Keratinocyte (primary cell): ENCODE data around the gene SZT2. TPM values are rescaled to one million over a fixed set of nuclear protein-coding genes. Genes with fewer than 3 reads are reported as not detected.

Experiments
- DNase-seq: peaks from one replicate; pipeline ENCODE4 v3.0.0-alpha.2; 2011; ENCODE audit warnings: low read depth, missing footprints, low spot score
- FAIRE-seq: peaks from 2 replicates; lab custom pipeline; 2011; peaks lifted over from hg19 to GRCh38; lab: Jason Lieb, UNC
- H2AFZ ChIP-seq: 2 replicates; pipeline ENCODE4 v1.6.0; 2012; ENCODE audit warnings: low read length, control low read depth, inconsistent platforms; ENCODE audit not compliant: control insufficient read depth
- H3K27ac ChIP-seq: 2 replicates; pipeline ENCODE4 v1.5.1; 2011; ENCODE audit warnings: low read length; ENCODE audit not compliant: control insufficient read depth, insufficient read depth
- H3K27me3 ChIP-seq: 3 replicates; pipeline ENCODE4 v1.6.0; 2011; ENCODE audit warnings: low read length; ENCODE audit not compliant: control insufficient read depth, insufficient read depth; ENCODE audit errors: extremely low read depth
- H3K36me3 ChIP-seq, 2 experiments: 2 replicates in 1 of 2; 3 replicates in 1 of 2; pipeline ENCODE4 v1.5.1; 2011; ENCODE audit warnings: low read length in 2 of 2, mild to moderate bottlenecking in 1 of 2; ENCODE audit not compliant: control insufficient read depth in 2 of 2, insufficient read depth in 2 of 2; ENCODE audit errors: extremely low read depth in 1 of 2
- H3K4me1 ChIP-seq: 3 replicates; pipeline ENCODE4 v1.5.1; 2011; ENCODE audit warnings: low read length; ENCODE audit not compliant: control insufficient read depth, insufficient read depth; ENCODE audit errors: extremely low read depth
- H3K4me2 ChIP-seq: 3 replicates; pipeline ENCODE4 v1.6.0; 2011; ENCODE audit warnings: low read depth, low read length; ENCODE audit not compliant: control insufficient read depth, insufficient read depth; ENCODE audit errors: extremely low read depth
- H3K4me3 ChIP-seq, 3 experiments: fragments of 200-600 bp in 1 of 3; sonication (generic) in 1 of 3; 2 replicates in 2 of 3; 3 replicates in 1 of 3; pipeline ENCODE4 v1.5.1; 2011 to 2016; ENCODE audit warnings: low read length in 3 of 3, mild to moderate bottlenecking in 3 of 3, control low read depth in 2 of 3, inconsistent platforms in 1 of 3, low read depth in 1 of 3, mixed read lengths in 1 of 3, mixed run types in 1 of 3, moderate library complexity in 1 of 3; ENCODE audit not compliant: control insufficient read depth in 2 of 3, insufficient read depth in 2 of 3; ENCODE audit errors: extremely low read depth in 1 of 3
- H3K79me2 ChIP-seq: 2 replicates; pipeline ENCODE4 v1.6.0; 2012; ENCODE audit warnings: low read length; ENCODE audit not compliant: control insufficient read depth, insufficient read depth
- H3K9ac ChIP-seq: 3 replicates; pipeline ENCODE4 v1.6.0; 2011; ENCODE audit warnings: low read length; ENCODE audit not compliant: control insufficient read depth, insufficient read depth; ENCODE audit errors: extremely low read depth
- H3K9me1 ChIP-seq: 3 replicates; pipeline ENCODE4 v1.6.0; 2011; ENCODE audit warnings: low read length; ENCODE audit not compliant: control insufficient read depth, insufficient read depth; ENCODE audit errors: extremely low read depth
- H3K9me3 ChIP-seq: 2 replicates; pipeline ENCODE4 v1.5.1; 2012; ENCODE audit warnings: low read depth, low read length; ENCODE audit not compliant: control insufficient read depth
- H4K20me1 ChIP-seq: 3 replicates; pipeline ENCODE4 v1.6.0; 2011; ENCODE audit warnings: low read length; ENCODE audit not compliant: control insufficient read depth, insufficient read depth; ENCODE audit errors: extremely low read depth
- CTCF ChIP-seq, 3 experiments: IDR thresholded peaks in 1 of 3; conservative IDR thresholded peaks in 1 of 3; optimal IDR thresholded peaks in 1 of 3; 2 replicates in 2 of 3; 3 replicates in 1 of 3; pipeline versions ENCODE3 to v1.5.1; 2011; ENCODE audit warnings: low read length in 3 of 3, mild to moderate bottlenecking in 3 of 3, moderate library complexity in 2 of 3, control low read depth in 1 of 3, inconsistent platforms in 1 of 3; ENCODE audit not compliant: insufficient read depth in 2 of 3; ENCODE audit errors: extremely low read depth in 1 of 3
- EZH2 ChIP-seq: IDR thresholded peaks from one replicate; pipeline ENCODE4 v1.6.1; 2012; ENCODE audit warnings: inconsistent platforms, mild to moderate bottlenecking, low read length, moderate library complexity
- dilution Hi-C: fragments of 300-500 bp; cut with MboI; formaldehyde crosslinking; loops from one replicate; pipeline ENCODE4 v1.7.0; 2020; ENCODE audit warnings: low sequenced_read_pairs; ENCODE audit not compliant: extremely low pct_ligation_motif_present
- polyA plus RNA-seq, 5 experiments: library from polyadenylated mRNA; depleted of rRNA in 3 of 5; stranded (reverse) in 3 of 5; stranded (forward) in 1 of 5; unstranded in 1 of 5; fragments of >200 nt; gene quantifications; 1 replicate in 1 of 5; 2 replicates in 3 of 5; 3 replicates in 1 of 5; pipeline versions ENCODE4 v1.2.1 to v1.2.3, GENCODE V29; 2011 to 2012; ENCODE audit warnings: missing spikeins in 2 of 5, low read depth in 1 of 5, low replicate concordance in 1 of 5

Gene SZT2
- polyA plus RNA-seq, 1 donor (not counting 4 experiments of a cell fraction or from before 2014, with no cell fraction given), result 6.1 TPM

GRCh38 chr1:43402089-43402865 is 12.6 kb downstream of the SZT2 start:
- H3K9ac ChIP-seq, result no peak overlapping the region
- H2AFZ ChIP-seq, result no peak overlapping the region
- peaks cover 16% of the 10 kb centered on the region in 2 experiments for H3K36me3 ChIP-seq
- H3K9me1 ChIP-seq, result no peaks in the 10 kb centered on the region
- no peaks in the 10 kb centered on the region for H4K20me1 ChIP-seq
- no peak overlapping the region for H3K4me2 ChIP-seq
- DNase-seq (no peak), FAIRE-seq (no peak)
- no peaks in the 10 kb centered on the region for H3K9me3 ChIP-seq
- H3K4me3 ChIP-seq, result no peak overlapping the region
- dilution Hi-C loops, result no loop called here
- H3K27me3 ChIP-seq, result no peaks in the 10 kb centered on the region
- no peak overlapping the region for H3K27ac ChIP-seq
- peaks cover 1% of the 10 kb centered on the region for H3K79me2 ChIP-seq
- TF ChIP-seq CTCF (optimal IDR thresholded peaks at IDR 0.05 in 1 of 3, IDR thresholded peaks at IDR 0.05 in 1 of 3, conservative IDR thresholded peaks at IDR 0.05 in 1 of 3; ENCODE audit: extremely low read depth in 1 of 3, insufficient read depth in 2 of 3, low read length in 3 of 3) (no peak), EZH2 (no peak)
- no peaks in the 10 kb centered on the region for H3K4me1 ChIP-seq

- no peak overlapping the region for H3K27ac ChIP-seq
- FAIRE-seq, result no peak
- peaks cover 21 to 23% of the 10 kb centered on the region in 2 experiments for H3K36me3 ChIP-seq
- no peaks in the 10 kb centered on the region for H3K79me2 ChIP-seq
- H3K27me3 ChIP-seq, result no peaks in the 10 kb centered on the region
- no peak overlapping the region for H3K4me3 ChIP-seq
- no peak for TF ChIP-seq EZH2
- no peak for TF ChIP-seq CTCF (optimal IDR thresholded peaks at IDR 0.05 in 1 of 3, IDR thresholded peaks at IDR 0.05 in 1 of 3, conservative IDR thresholded peaks at IDR 0.05 in 1 of 3; ENCODE audit: extremely low read depth in 1 of 3, insufficient read depth in 2 of 3, low read length in 3 of 3)
- no peak for DNase-seq
- H2AFZ ChIP-seq, result no peak overlapping the region
- H3K4me2 ChIP-seq, result no peak overlapping the region
- H3K9me1 ChIP-seq, result no peaks in the 10 kb centered on the region
- H3K9me3 ChIP-seq, result no peaks in the 10 kb centered on the region
- dilution Hi-C loops, result no loop called here
- no peaks in the 10 kb centered on the region for H4K20me1 ChIP-seq
- no peak overlapping the region for H3K9ac ChIP-seq
- H3K4me1 ChIP-seq, result no peaks in the 10 kb centered on the region
Measured at GRCh38 chr1:43404353-43404752, 14.7 kb downstream of the SZT2 start.
